Neural cell (in vitro differentiated cells): ENCODE results near the gene TTLL4. TPM values are rescaled to one million over a fixed set of nuclear protein-coding genes. Genes with fewer than 3 reads are reported as not detected.

Experiments
- H2AFZ ChIP-seq: fragments of 200-600, 300-800 bp; sonication (generic), shearing (Covaris generic); 2 replicates; pipeline ENCODE4 v1.6.0; 2014; ENCODE audit warnings: low read depth, mild to moderate bottlenecking, antibody characterized with exemption, low read length, moderate library complexity
- H3F3A ChIP-seq: fragments of 200-600 bp; shearing (Covaris generic); 2 replicates; pipeline ENCODE4 v1.6.1; 2016; ENCODE audit warnings: mild to moderate bottlenecking, moderate library complexity, mixed read lengths, antibody characterized with exemption, low read length; ENCODE audit not compliant: insufficient read depth, poor library complexity, severe bottlenecking
- H3K27ac ChIP-seq: fragments of 200-600, 300-800 bp; sonication (generic), shearing (Covaris generic); 2 replicates; pipeline ENCODE4 v1.5.1; 2014; ENCODE audit warnings: mild to moderate bottlenecking, low read length, moderate library complexity
- H3K27me3 ChIP-seq: fragments of 300-800, 200-600 bp; sonication (generic), shearing (Covaris generic); 2 replicates; pipeline ENCODE4 v1.6.0; 2014; ENCODE audit warnings: mild to moderate bottlenecking, low read depth, low read length, moderate library complexity; ENCODE audit not compliant: insufficient read depth
- H3K36me3 ChIP-seq: fragments of 300-800, 200-600 bp; sonication (generic), shearing (Covaris generic); 2 replicates; pipeline ENCODE4 v1.5.1; 2014; ENCODE audit warnings: mild to moderate bottlenecking, antibody characterized with exemption, low read length, moderate library complexity; ENCODE audit not compliant: insufficient read depth
- H3K4me2 ChIP-seq: fragments of 300-800, 200-600 bp; sonication (generic), shearing (Covaris generic); 2 replicates; pipeline ENCODE4 v1.6.0; 2014; ENCODE audit warnings: mild to moderate bottlenecking, low read length
- H3K4me3 ChIP-seq: fragments of 300-800, 200-600 bp; sonication (generic), shearing (Covaris generic); 2 replicates; pipeline ENCODE4 v1.5.1; 2014; ENCODE audit warnings: mild to moderate bottlenecking, low read length, moderate library complexity
- H3K79me2 ChIP-seq: fragments of 200-600 bp; shearing (Covaris generic); replicated peaks from 2 replicates; pipeline ENCODE4 v1.6.0; 2014; ENCODE audit warnings: mild to moderate bottlenecking, low read length, moderate library complexity; ENCODE audit not compliant: insufficient read depth
- H3K9ac ChIP-seq: fragments of 300-800, 200-600 bp; sonication (generic), shearing (Covaris generic); 2 replicates; pipeline ENCODE4 v1.6.1; 2016; ENCODE audit warnings: mild to moderate bottlenecking, low read length, mixed read lengths
- H3K9me2 ChIP-seq: fragments of 200-600 bp; shearing (Covaris generic); 2 replicates; pipeline ENCODE4 v1.6.1; 2016; ENCODE audit warnings: mild to moderate bottlenecking, low read length, mixed read lengths; ENCODE audit not compliant: insufficient read depth
- H3K9me3 ChIP-seq: fragments of 200-600, 300-800 bp; sonication (generic), shearing (Covaris generic); 2 replicates; pipeline ENCODE4 v1.6.1; 2016; ENCODE audit warnings: mild to moderate bottlenecking, mixed run types, low read length, moderate library complexity, mixed read lengths
- H4K20me1 ChIP-seq: fragments of 200-600 bp; shearing (Covaris generic); 2 replicates; pipeline ENCODE4 v1.6.1; 2016; ENCODE audit warnings: mild to moderate bottlenecking, mixed run types; ENCODE audit not compliant: insufficient read depth
- CTCF ChIP-seq: fragments of 450-650 bp; IDR thresholded peaks from 2 replicates; pipeline ENCODE4 v1.5.1; 2014; ENCODE audit warnings: antibody characterized with exemption, mild to moderate bottlenecking, moderate library complexity; ENCODE audit not compliant: poor library complexity, severe bottlenecking
- EP300 ChIP-seq: fragments of 450-650 bp; conservative IDR thresholded peaks from 2 replicates; pipeline ENCODE4 v1.6.1; 2014; ENCODE audit warnings: antibody characterized with exemption, mild to moderate bottlenecking, moderate library complexity; ENCODE audit not compliant: poor library complexity, severe bottlenecking
- EZH2 ChIP-seq: fragments of 200-600, 300-800 bp; shearing (Covaris generic), sonication (generic); IDR thresholded peaks from 2 replicates; pipeline ENCODE4 v1.6.1; 2014; ENCODE audit warnings: antibody characterized with exemption, low read length, borderline replicate concordance, mild to moderate bottlenecking; ENCODE audit not compliant: insufficient read depth, poor library complexity, severe bottlenecking
- MXI1 ChIP-seq: fragments of 450-650 bp; conservative IDR thresholded peaks from 2 replicates; pipeline ENCODE4 v1.6.1; 2014; ENCODE audit warnings: antibody characterized with exemption, mild to moderate bottlenecking; ENCODE audit not compliant: poor library complexity, severe bottlenecking
- POLR2AphosphoS5 ChIP-seq: IDR thresholded peaks from 2 replicates; pipeline ENCODE4 v1.6.1; 2012
- RAD21 ChIP-seq: fragments of 450-650 bp; conservative IDR thresholded peaks from 2 replicates; pipeline ENCODE4 v1.6.1; 2014; ENCODE audit warnings: antibody characterized with exemption, mild to moderate bottlenecking, moderate library complexity
- REST ChIP-seq: IDR thresholded peaks from 2 replicates; pipeline ENCODE4 v1.6.1; 2012; ENCODE audit warnings: borderline replicate concordance
- SMC3 ChIP-seq: fragments of 450-650 bp; conservative IDR thresholded peaks from 2 replicates; pipeline ENCODE4 v1.6.1; 2014; ENCODE audit warnings: antibody characterized with exemption, mild to moderate bottlenecking, moderate library complexity; ENCODE audit not compliant: poor library complexity
- TAF1 ChIP-seq: IDR thresholded peaks from 2 replicates; pipeline ENCODE4 v1.6.1; 2012; ENCODE audit warnings: low read depth
- polyA plus RNA-seq: library from polyadenylated mRNA; depleted of rRNA; stranded (reverse); fragments of >200 nt; gene quantifications from 2 replicates; pipeline ENCODE4 v1.2.3, GENCODE V29; 2014

The TTLL4 gene
- polyA plus RNA-seq, 1 donor from 2014 or later, result 5.3 TPM

DNA sequence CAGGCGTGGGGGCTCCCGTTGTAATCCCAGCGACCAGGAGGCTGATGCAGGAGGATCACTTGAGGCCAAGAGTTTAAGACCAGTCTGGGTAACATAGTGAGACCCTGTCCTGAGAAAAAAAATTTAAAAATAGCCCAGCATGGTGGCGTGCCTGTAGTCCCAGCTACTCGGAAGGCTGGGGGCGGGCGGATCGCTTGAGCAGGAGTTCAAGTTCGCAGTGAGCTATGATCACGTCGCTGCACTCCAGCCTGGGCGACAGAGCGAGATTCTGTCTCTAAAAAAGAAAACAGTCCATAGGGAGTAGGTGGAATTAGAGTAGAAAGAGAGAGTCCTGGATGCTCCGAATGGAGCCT lies 325 bp upstream of the TTLL4 start:
- H3K9me3 ChIP-seq, result no peaks in the 10 kb centered on the region
- no peaks in the 10 kb centered on the region for H3F3A ChIP-seq
- no peak overlapping the region for H3K4me2 ChIP-seq
- TF ChIP-seq RAD21 (no peak), POLR2AphosphoS5 (no peak), SMC3 (no peak), TAF1 (no peak), EZH2 (no peak), CTCF (no peak), EP300 (no peak), REST (no peak), MXI1 (no peak)
- no peaks in the 10 kb centered on the region for H4K20me1 ChIP-seq
- no peaks in the 10 kb centered on the region for H3K36me3 ChIP-seq
- no peaks in the 10 kb centered on the region for H3K27me3 ChIP-seq
- H3K27ac ChIP-seq, result no peak overlapping the region
- H2AFZ ChIP-seq, result peak overlapping the region; percentile 54
- no peak overlapping the region for H3K9ac ChIP-seq
- no peaks in the 10 kb centered on the region for H3K9me2 ChIP-seq
- H3K79me2 ChIP-seq, result peaks cover 20% of the 10 kb centered on the region
- peak overlapping the region; percentile 90 for H3K4me3 ChIP-seq

DNA sequence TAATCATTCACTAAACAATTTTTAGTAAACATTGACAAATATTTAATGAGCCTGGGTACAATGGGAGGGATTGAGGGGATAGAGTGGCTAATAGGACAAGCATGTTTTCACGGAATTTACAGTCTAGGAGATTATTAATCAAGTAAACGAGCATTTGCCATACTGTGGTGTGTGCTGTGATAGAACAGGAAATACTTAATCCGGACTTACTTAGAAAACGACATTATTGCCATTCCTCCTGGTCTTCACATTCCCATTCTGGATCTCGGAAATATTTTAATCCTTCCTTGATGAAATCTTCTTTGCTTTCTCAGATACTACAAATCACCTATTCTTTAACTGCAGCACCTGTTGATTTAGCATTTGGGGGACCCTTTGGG lies 905 bp downstream of the TTLL4 start:
- H3K27ac ChIP-seq, result peak overlapping the region; percentile 33
- H3K9me3 ChIP-seq, result no peaks in the 10 kb centered on the region
- H3K9ac ChIP-seq, result peak overlapping the region; percentile 71
- no peaks in the 10 kb centered on the region for H3K9me2 ChIP-seq
- H3K27me3 ChIP-seq, result no peaks in the 10 kb centered on the region
- peak overlapping the region; percentile 84 for H3K4me2 ChIP-seq
- peak overlapping the region; percentile 90 for H3K4me3 ChIP-seq
- H3K36me3 ChIP-seq, result no peaks in the 10 kb centered on the region
- TF ChIP-seq RAD21 (no peak), TAF1 (no peak), POLR2AphosphoS5 (no peak)
- peaks cover 20% of the 10 kb centered on the region for H3K79me2 ChIP-seq
- H3F3A ChIP-seq, result no peaks in the 10 kb centered on the region
- H4K20me1 ChIP-seq, result no peaks in the 10 kb centered on the region
- H2AFZ ChIP-seq, result peak overlapping the region; percentile 65

- Histone ChIP-seq H3K9me3 (no peaks in the 10 kb centered on the region), H4K20me1 (no peaks in the 10 kb centered on the region), H3K9me2 (no peaks in the 10 kb centered on the region), H3K79me2 (peaks cover 20% of the 10 kb centered on the region), H3K27me3 (no peaks in the 10 kb centered on the region), H3K4me2 (no peak overlapping the region), H3K27ac (no peak overlapping the region), H3K36me3 (no peaks in the 10 kb centered on the region), H3K9ac (no peak overlapping the region), H3F3A (no peaks in the 10 kb centered on the region), H2AFZ (no peak overlapping the region), H3K4me3 (no peak overlapping the region)
- no peak for TF ChIP-seq REST
- TF ChIP-seq SMC3, result no peak
- no peak for TF ChIP-seq POLR2AphosphoS5
- TF ChIP-seq CTCF, result no peak
- no peak for TF ChIP-seq MXI1
- TF ChIP-seq RAD21, result no peak
- TF ChIP-seq EZH2, result no peak
- TF ChIP-seq EP300, result no peak
- no peak for TF ChIP-seq TAF1
Observed at GRCh38 chr2:218713922-218714321, 3.3 kb downstream of the TTLL4 start.
